K562 treated with DMSO at 1 percent for 48 hours (cell line): ENCODE results near the gene SLC20A1. TPM values are rescaled to one million over a fixed set of nuclear protein-coding genes. Genes with fewer than 3 reads are reported as not detected.

Experiments used
- total RNA-seq: library from RNA; unstranded; fragments of 300-600 nt; gene quantifications from 2 replicates; pipeline ENCODE4 v1.2.3, GENCODE V29; 2022; ENCODE audit warnings: low replicate concordance; ENCODE audit errors: extremely low read depth

SLC20A1 gene
- total RNA-seq = not detected in 2 replicates

GRCh38 chr2:112645310-112646101 lies at the start of gene SLC20A1:
SLC20A1 (plus strand) TSS chr2:112645939; CDS start chr2:112646829, 890 bp downstream.

Other genes with a start within 250 kb of the SLC20A1 start
- gene RGPD8, start 212.3 kb upstream of the SLC20A1 start, total RNA-seq = not detected in 2 replicates
- not detected in 2 replicates for gene TTL, start 163.8 kb upstream of the SLC20A1 start, total RNA-seq
- not detected in 2 replicates for gene POLR1B, start 103.5 kb upstream of the SLC20A1 start, total RNA-seq
- gene CHCHD5, start 61.3 kb upstream of the SLC20A1 start, total RNA-seq = not detected in 2 replicates
- gene NT5DC4, start 75.1 kb downstream of the SLC20A1 start, total RNA-seq = not detected in 2 replicates
- not detected in 2 replicates for gene CKAP2L, start 118.7 kb downstream of the SLC20A1 start, total RNA-seq
- not detected in 2 replicates for gene IL1A, start 138.6 kb downstream of the SLC20A1 start, total RNA-seq
- gene IL1B, start 190.8 kb downstream of the SLC20A1 start, total RNA-seq = not detected in 2 replicates